Liver (tissue), 9 donors: ENCODE measurements around the gene SEC11C. TPM values are rescaled to one million over a fixed set of nuclear protein-coding genes. Genes with fewer than 3 reads are reported as not detected.

Experiments
- DNase-seq: peaks from one replicate; pipeline ENCODE4 v3.0.0-alpha.2; 2017; ENCODE audit warnings: low spot score
- H3K27ac ChIP-seq, 2 donors: one replicate each; pipeline ENCODE4 v1.7.0; 2013; ENCODE audit warnings: inconsistent platforms in 2 of 2, low read length in 2 of 2, control low read depth in 1 of 2, low read depth in 1 of 2, mild to moderate bottlenecking in 1 of 2
- H3K27me3 ChIP-seq, 4 donors: one replicate each; pipeline versions ENCODE4 v1.6.1 to v1.7.0; 2013; ENCODE audit warnings: low read length in 3 of 4, inconsistent platforms in 1 of 4, mild to moderate bottlenecking in 1 of 4, moderate library complexity in 1 of 4; ENCODE audit not compliant: control insufficient read depth in 4 of 4, insufficient read depth in 4 of 4
- H3K36me3 ChIP-seq, 4 donors: one replicate each; pipeline versions ENCODE4 v1.6.1 to v1.7.0; 2013; ENCODE audit warnings: low read length in 3 of 4, mild to moderate bottlenecking in 3 of 4, low read depth in 1 of 4, moderate library complexity in 1 of 4; ENCODE audit not compliant: control insufficient read depth in 4 of 4, insufficient read depth in 3 of 4
- H3K4me1 ChIP-seq, 4 donors: one replicate each; pipeline versions ENCODE4 v1.6.1 to v1.7.0; 2013; ENCODE audit warnings: low read length in 3 of 4, mild to moderate bottlenecking in 3 of 4, moderate library complexity in 1 of 4; ENCODE audit not compliant: control insufficient read depth in 4 of 4, insufficient read depth in 4 of 4
- H3K4me3 ChIP-seq, 3 donors: one replicate each; pipeline versions ENCODE4 v1.6.1 to v1.7.0; 2013; ENCODE audit warnings: low read length in 3 of 3, control low read depth in 1 of 3, low read depth in 1 of 3, mild to moderate bottlenecking in 1 of 3
- H3K9ac ChIP-seq, 2 donors: one replicate each; pipeline ENCODE4 v1.7.0; 2013; ENCODE audit warnings: low read length in 2 of 2, mild to moderate bottlenecking in 2 of 2, moderate library complexity in 2 of 2, control low read depth in 1 of 2, low read depth in 1 of 2
- H3K9me3 ChIP-seq, 4 donors: one replicate each; pipeline versions ENCODE4 v1.6.1 to v1.7.0; 2013; ENCODE audit warnings: low read length in 3 of 4; ENCODE audit not compliant: control insufficient read depth in 4 of 4
- ATF3 ChIP-seq: IDR thresholded peaks from 2 replicates; pipeline ENCODE4 v1.6.1; 2016; ENCODE audit warnings: antibody characterized with exemption
- CTCF ChIP-seq: fragments of 150-350 bp; IDR thresholded peaks from 2 replicates; pipeline ENCODE4 v1.5.1; 2017; ENCODE audit warnings: improper control_type of control experiment, low read depth, low read length; ENCODE audit not compliant: missing input control
- FOXA1 ChIP-seq: IDR thresholded peaks from 2 replicates; pipeline ENCODE4 v1.6.1; 2016; ENCODE audit warnings: antibody characterized with exemption
- FOXA2 ChIP-seq: IDR thresholded peaks from 2 replicates; pipeline ENCODE4 v1.6.1; 2016; ENCODE audit warnings: antibody characterized with exemption
- GABPA ChIP-seq, 2 donors: IDR thresholded peaks in 1 of 2; conservative IDR thresholded peaks in 1 of 2; 2 replicates each; pipeline ENCODE4 v1.6.1; 2016; ENCODE audit warnings: antibody characterized with exemption in 2 of 2, mild to moderate bottlenecking in 1 of 2, moderate library complexity in 1 of 2
- HNF4A ChIP-seq, 2 donors: conservative IDR thresholded peaks; 2 replicates each; pipeline ENCODE4 v1.6.1; 2016; ENCODE audit warnings: antibody characterized with exemption in 2 of 2, mild to moderate bottlenecking in 2 of 2
- HNF4G ChIP-seq: IDR thresholded peaks from 2 replicates; pipeline ENCODE4 v1.6.1; 2016; ENCODE audit warnings: antibody characterized with exemption
- JUND ChIP-seq, 2 donors: IDR thresholded peaks; 2 replicates each; pipeline ENCODE4 v1.6.1; 2016; ENCODE audit warnings: antibody characterized with exemption in 2 of 2
- MAX ChIP-seq: IDR thresholded peaks from 2 replicates; pipeline ENCODE4 v1.6.1; 2016; ENCODE audit warnings: antibody characterized with exemption
- NR2F2 ChIP-seq: IDR thresholded peaks from 2 replicates; pipeline ENCODE4 v1.6.1; 2016; ENCODE audit warnings: antibody characterized with exemption
- RAD21 ChIP-seq, 2 donors: IDR thresholded peaks; 2 replicates each; pipeline ENCODE4 v1.6.1; 2016; ENCODE audit warnings: antibody characterized with exemption in 2 of 2, mild to moderate bottlenecking in 2 of 2
- REST ChIP-seq: IDR thresholded peaks from 2 replicates; pipeline ENCODE4 v1.6.1; 2016; ENCODE audit warnings: antibody characterized with exemption, mild to moderate bottlenecking
- RXRA ChIP-seq, 2 donors: IDR thresholded peaks; 2 replicates each; pipeline ENCODE4 v1.6.1; 2017 to 2018; ENCODE audit warnings: antibody characterized with exemption in 2 of 2, mild to moderate bottlenecking in 1 of 2
- SP1 ChIP-seq: IDR thresholded peaks from 2 replicates; pipeline ENCODE4 v1.6.1; 2018; ENCODE audit warnings: antibody characterized with exemption, mild to moderate bottlenecking
- TAF1 ChIP-seq: conservative IDR thresholded peaks from 2 replicates; pipeline ENCODE4 v1.6.1; 2016; ENCODE audit warnings: antibody characterized with exemption, mild to moderate bottlenecking
- YY1 ChIP-seq: IDR thresholded peaks from 2 replicates; pipeline ENCODE4 v1.6.1; 2016; ENCODE audit warnings: antibody characterized with exemption, mild to moderate bottlenecking
- ZBTB33 ChIP-seq: IDR thresholded peaks from 2 replicates; pipeline ENCODE4 v1.6.1; 2016; ENCODE audit warnings: antibody characterized with exemption
- WGBS: extraction: QIAGEN DNeasy Blood & Tissue Kit; methylation state at CpG from one replicate; pipeline ENCODE4 v1.1.7; 2013; 5-methylcytosine and 5-hydroxymethylcytosine counted together
- polyA plus RNA-seq, 2 donors: library from polyadenylated mRNA; stranded (reverse) in 1 of 2; unstranded in 1 of 2; fragments of 200-250 nt in 1 of 2; fragments of >200 nt in 1 of 2; fragmentation: Nextera tagmentation in 1 of 2; extraction: Ambion mirVana in 1 of 2; gene quantifications; one replicate each; pipeline versions ENCODE4 v1.2.1 to v1.2.3, GENCODE V29; 2013 to 2015
- total RNA-seq, 2 donors: library from RNA; depleted of rRNA; stranded (reverse); fragments of >200 nt; gene quantifications; one replicate each; pipeline ENCODE4 v1.2.3, GENCODE V29; 2014
- donor health status: healthy.
- donor health status: healthy.
- donor health status: healthy.
- donor health status: healthy.
- donor health status: healthy.

The SEC11C gene
- total and polyA plus RNA-seq, 4 donors = 106 to 206 (median 156) TPM

- H3K4me3 ChIP-seq = no peak overlapping the region
- no peaks in the 10 kb centered on the region for H3K36me3 ChIP-seq
- no peaks in the 10 kb centered on the region for H3K27me3 ChIP-seq
- H3K9me3 ChIP-seq = peaks cover 2 to 11% (median 2%) of the 10 kb centered on the region in 4 donors
- DNase-seq = no peak
- H3K4me1 ChIP-seq = no peaks in the 10 kb centered on the region
- TF ChIP-seq CTCF (no peak), TAF1 (no peak), FOXA1 (no peak), MAX (no peak), RXRA (IDR thresholded peaks at IDR 0.05) (no peak), RAD21 (IDR thresholded peaks at IDR 0.05) (no peak), GABPA (IDR thresholded peaks at IDR 0.05 in 1 of 2, conservative IDR thresholded peaks at IDR 0.05 in 1 of 2) (no peak), REST (no peak), SP1 (no peak)
- WGBS = 92% methylated on average over 4 of the region's 4 CpGs
- no peak overlapping the region for H3K27ac ChIP-seq
- no peak overlapping the region for H3K9ac ChIP-seq
Observed at GRCh38 chr18:59177485-59177884, 37.8 kb downstream of the SEC11C start.

GRCh38 chr18:59180150-59180845 is 40.6 kb downstream of the SEC11C start:
- no peaks in the 10 kb centered on the region for H3K9me3 ChIP-seq
- no peak overlapping the region for H3K9ac ChIP-seq
- no peak overlapping the region for H3K4me3 ChIP-seq
- H3K27ac ChIP-seq = no peak overlapping the region
- 72% methylated on average over 9 of the region's 9 CpGs for WGBS
- H3K27me3 ChIP-seq = peaks cover 0 to 2% (median 0%) of the 10 kb centered on the region in 4 donors
- H3K4me1 ChIP-seq = no peaks in the 10 kb centered on the region
- no peaks in the 10 kb centered on the region for H3K36me3 ChIP-seq
- no peak for DNase-seq
- no peak for TF ChIP-seq HNF4A (conservative IDR thresholded peaks at IDR 0.05)
- TF ChIP-seq ATF3 = no peak
- no peak for TF ChIP-seq YY1
- no peak for TF ChIP-seq GABPA (IDR thresholded peaks at IDR 0.05 in 1 of 2, conservative IDR thresholded peaks at IDR 0.05 in 1 of 2)
- TF ChIP-seq TAF1 = no peak
- no peak for TF ChIP-seq NR2F2
- no peak for TF ChIP-seq FOXA1
- TF ChIP-seq ZBTB33 = no peak
- TF ChIP-seq RXRA (IDR thresholded peaks at IDR 0.05) = no peak
- no peak for TF ChIP-seq MAX
- no peak for TF ChIP-seq JUND (IDR thresholded peaks at IDR 0.05)
- TF ChIP-seq SP1 = no peak
- no peak for TF ChIP-seq FOXA2
- no peak for TF ChIP-seq CTCF
- TF ChIP-seq RAD21 (IDR thresholded peaks at IDR 0.05) = no peak
- TF ChIP-seq HNF4G = no peak
